GM19240 (cell line): ENCODE data around the gene LPP.
A peak's percentile ranks its signal among the peaks of the same experiment; 100 is the strongest.

Experiments
- DNase-seq: peaks from one replicate; pipeline ENCODE4 v3.0.0; 2011; ENCODE audit warnings: low spot score; ENCODE audit not compliant: insufficient read length

LPP gene

DNA sequence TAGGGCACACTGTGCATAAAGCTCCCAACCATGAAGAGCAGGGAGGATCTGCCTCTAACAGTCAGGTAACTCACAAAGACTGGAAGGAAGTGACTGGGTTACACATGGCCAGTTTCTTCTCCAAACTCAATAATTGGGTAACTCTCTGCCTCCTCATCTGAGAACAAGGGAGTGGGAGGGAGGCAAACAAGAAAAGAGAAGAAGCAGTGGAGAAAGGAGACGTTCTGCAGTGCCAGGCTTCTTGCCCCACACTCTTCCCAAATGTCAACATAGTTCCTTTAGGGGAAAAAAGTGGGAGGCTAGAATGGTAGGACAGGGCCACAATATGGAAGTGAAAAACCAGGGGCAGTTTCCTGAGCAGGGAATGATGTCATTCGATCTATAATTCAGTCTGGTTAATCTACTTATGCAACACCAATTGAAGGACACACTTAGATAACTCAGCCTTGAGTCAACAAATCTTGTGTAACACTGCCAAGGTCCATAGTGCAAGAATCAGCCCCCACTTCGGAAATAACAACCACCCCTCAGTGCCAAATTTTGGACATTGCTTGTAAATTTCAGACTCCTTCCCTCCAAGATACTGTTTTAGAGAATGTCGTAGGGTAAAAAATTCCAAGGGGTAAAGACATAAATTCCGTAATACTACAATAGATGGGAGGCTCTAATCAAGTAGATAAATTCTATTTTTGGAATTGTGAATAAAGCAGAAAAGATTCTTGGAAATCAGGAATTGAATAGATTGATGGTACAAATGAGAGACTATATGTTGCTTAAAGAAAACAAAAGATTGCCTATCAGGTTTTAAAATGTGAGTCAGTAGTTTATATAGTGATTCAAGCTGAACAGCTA is 143.0 kb downstream of the LPP start:
- DNase-seq, result no peak

DNA sequence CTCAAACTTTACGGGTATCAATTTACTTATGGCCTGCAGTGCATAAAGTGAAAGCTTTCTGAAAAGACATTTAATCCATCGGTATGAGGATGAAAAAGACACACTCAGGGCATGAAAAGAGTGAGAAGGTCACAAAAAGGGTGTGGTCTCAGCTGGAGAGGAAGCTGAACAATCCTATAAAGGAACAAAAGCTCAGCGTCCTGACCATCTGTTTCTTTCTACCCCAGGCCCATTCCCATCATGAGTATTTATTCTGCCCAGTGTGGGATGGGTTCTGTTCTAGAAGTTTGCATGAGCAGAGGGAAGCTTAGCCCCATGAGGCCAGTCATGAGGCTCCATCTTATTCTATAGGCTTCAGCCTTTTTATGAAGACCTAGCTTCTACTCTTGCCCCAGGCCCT is 144.6 kb downstream of the LPP start:
- no peak for DNase-seq

DNA sequence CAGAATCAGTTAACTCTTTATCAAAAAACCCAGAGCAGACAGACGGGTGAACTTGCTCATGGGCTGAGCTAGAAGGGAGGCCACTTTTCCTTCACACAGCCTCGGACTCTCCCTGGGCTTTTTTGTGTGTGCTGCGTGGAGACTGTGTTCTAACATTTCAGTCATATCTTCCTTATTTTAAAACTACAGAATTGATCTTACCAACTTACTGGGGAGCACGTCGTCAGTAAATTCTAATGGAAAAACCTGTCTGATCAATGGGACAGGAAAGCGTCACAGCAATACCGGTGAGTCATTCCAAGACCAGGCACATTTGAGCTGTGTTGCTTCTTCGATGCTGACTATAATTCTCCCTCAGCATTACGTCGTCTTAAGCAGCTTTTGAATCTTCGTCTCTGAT is 145.1 kb downstream of the LPP start:
- no peak for DNase-seq

DNA sequence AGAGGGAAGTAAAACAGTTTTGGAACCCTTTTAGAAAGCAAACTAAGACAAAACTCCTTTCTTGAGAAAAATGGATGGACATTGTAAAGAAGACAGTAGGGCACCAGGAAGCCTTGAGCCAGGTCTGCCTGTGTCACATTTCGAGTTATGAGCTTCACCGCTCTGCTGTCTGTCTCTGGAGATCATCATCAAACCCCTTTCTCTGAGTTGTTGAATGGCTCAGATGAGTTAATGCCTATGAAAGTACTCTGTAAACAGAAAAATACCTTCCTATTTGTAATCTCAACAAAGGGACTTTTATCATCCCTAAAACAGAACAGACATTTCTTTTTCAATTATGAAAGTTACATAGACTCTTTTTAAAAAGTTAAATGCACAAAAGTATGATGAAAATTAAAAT is 145.8 kb downstream of the LPP start:
- DNase-seq, result no peak

DNA sequence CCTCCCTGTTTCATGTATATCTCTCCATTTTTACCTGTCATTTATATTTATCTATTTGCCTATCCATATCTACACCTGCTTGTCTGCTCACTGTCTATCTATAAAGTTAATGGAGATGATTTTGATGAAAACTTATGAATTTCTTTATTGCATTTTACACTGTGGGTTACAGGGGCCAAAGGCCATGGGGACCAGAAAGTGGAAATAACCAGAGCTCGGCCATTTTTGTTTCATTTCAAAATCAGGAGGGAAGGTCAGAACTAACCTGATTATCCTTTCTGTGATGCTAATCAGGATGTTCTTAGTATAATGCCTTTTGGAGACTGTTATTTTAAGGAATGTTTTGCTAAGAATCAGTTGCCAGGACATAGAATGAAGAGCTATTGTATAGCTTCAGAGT is 147.2 kb downstream of the LPP start:
- no peak for DNase-seq

DNA sequence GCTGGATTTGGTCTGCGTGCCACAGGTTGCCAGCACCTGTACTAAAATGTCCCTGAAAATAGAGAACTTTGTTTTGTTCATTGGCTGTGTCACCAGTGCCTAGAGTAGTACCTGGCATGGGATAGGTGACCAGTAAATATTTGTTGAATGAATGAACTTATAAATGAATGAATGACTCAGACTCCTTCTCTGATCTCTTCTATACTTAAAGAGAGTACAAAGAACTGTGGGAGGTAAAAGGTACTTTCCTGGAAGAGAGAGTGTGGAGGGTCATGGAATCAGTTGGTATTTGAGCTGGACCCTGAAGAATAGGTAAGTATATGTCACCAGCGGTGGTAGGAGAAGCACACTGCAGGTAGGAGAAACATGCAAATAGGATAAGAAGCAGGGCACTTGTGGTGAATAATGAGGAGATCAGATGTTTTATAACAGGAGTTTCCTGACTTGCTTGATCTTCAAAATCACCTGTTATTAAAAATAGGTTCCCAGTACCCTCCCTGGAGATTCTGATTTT is 149.4 kb downstream of the LPP start:
- no peak for DNase-seq

DNA sequence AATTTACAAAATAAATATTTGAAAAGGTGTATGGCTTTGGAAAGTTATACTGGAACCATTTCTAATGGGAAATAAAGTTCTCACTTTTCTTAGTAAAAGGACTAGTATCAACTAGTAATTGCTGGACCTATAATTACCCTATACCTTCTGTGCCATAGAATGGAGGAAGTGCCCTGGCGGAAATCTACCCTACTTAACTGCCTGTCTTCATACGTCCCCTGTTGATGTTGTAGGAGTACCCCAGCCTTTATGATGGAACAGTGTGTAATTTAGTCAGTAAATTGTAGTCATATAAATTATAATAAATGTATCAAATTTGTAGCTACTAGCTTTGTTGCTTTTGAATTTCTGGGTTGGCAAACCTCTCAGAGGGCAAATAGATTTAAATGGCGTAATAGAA is 149.9 kb downstream of the LPP start:
- DNase-seq, result no peak

DNA sequence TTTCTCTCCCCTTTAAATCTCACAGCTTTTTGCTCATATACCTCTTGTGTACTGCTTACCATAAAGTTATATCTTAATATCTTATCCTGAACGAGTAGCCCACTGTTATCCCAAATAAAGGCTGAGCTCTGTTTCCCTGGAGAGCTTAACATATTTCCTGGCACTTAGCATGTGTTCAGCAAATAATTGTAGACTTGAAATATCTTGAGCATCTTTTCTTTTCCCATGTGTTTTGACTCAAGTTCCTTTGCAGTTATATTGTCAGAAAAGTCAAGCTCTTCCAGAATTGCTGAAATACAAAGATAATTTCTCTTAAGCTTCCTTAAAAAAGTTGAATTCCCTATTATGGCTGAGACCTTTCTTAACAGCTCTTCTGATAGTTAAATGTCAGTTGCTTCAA is 150.5 kb downstream of the LPP start:
- no peak for DNase-seq

DNA sequence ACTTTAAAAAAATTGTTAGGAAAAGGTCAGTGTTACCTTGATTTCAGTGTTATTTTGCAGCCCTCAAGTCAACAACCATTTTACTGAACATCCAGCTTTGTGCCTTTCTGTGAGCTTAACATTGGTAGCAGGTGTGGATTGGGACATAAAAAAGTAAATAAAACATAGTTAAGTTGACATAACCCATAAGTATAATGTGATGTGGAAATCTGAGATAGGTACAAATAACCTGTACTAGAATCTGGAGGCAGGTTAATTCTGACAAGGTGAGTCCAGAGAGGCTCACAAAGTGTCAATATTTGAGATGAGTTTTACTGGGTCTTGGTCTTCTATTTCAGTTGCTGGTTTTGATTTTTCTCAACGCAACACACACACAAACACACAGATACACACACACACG is 151.3 kb downstream of the LPP start:
- no peak for DNase-seq

DNA sequence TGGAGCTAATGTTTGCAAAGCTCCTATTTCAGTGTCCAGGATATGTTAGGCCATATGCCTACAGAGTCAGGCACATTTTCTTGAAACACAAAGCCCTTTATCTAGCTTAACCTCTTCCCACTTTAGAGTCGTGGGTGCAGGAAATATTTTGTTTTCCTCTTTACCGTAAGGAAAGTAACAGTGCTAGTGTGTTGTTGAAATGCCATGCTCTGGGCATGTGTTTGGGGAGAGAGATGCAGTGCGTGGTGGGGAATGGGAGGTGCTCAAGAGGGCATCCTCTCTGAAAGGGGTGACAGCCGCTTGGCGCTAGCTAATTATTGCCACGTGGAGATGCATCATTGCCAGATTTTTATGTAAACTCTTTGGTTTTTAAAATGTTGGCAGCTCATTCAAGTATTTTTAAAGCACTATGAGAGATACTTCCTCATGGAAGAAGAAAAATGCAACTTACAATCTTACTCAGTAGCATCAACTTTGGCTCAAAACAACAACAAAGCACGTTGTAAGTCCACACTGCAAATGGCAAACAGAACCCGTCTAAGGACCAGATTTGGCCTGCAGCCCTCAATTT is 152.6 kb downstream of the LPP start:
- DNase-seq, result no peak

DNA sequence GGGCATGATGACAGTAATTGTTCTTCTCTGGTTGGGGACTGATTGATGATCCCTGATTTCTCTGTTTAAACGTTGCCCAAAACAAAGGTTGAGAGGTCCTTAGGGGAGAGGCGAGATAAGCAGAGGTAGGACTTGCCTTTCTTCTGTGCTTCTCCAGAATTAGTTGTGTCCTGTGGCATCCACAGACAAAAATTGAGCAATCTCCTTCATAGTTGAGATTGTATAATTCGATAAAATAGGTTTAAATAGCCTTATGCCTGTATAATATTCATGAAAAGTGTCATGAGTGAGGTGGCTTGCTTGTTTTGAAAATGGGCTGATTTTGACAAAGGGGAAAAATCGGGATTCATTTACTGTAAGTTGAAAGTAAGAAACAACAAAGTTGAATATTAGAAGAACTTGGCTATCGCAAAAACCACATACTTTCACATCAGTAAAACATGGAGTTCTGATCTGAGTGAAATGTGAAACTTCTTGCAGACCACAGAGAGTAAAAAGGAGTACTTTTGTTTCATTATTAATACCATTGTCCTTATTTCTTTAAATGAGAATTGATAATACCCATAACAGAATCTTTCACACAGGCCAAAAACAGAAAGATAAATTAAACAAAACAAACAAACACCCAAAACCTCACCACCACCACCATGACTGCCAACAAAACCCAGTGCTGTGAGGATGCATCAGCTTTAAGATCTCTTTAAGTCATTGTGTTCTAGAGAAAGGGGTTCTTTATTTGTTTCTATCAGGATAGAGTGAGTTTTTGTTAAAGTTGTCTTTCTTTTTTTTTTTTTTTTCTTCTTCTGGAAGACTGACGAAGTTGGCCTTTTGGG is 155.7 kb downstream of the LPP start:
- peak; percentile 3 for DNase-seq

DNA sequence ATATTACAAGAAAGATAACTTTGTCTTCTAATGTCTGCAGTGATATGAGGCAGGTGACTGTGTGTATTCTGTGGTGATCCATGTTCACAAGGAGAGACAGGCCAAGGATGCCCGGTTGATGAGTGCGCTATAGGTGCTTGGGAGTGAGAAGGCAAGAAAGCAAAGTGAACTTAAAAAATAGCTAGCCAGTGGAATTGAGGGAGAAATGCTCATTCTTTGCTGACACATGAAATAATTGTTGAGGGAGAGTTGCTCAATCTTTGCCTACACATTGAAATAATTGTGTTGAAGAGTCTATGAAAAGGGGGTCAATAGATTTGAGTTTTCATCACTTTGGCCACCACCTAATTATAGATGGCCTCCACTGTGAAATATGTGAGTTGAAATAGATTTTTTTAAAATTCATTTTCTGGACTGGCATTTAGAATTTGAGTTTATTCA is 156.3 kb downstream of the LPP start:
- DNase-seq, result no peak

DNA sequence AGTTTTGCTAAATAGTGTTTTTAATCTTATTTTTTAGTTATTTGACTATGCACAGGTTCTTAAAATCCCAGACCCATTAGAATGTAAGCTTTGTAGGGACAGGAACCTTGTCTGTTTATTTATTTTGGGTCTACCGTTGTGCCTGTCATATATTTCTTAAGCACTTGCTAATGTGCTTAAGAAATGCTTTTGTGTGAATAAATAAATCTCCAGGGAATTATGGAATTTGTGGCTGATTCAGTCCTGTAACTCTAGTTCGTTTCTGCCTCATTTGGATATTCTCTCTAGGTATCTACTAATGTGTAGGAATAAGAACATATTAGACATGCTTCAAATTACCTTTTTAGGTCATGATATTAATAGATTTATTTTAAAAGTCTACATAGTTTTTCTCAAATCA is 161.6 kb downstream of the LPP start:
- no peak for DNase-seq

DNA sequence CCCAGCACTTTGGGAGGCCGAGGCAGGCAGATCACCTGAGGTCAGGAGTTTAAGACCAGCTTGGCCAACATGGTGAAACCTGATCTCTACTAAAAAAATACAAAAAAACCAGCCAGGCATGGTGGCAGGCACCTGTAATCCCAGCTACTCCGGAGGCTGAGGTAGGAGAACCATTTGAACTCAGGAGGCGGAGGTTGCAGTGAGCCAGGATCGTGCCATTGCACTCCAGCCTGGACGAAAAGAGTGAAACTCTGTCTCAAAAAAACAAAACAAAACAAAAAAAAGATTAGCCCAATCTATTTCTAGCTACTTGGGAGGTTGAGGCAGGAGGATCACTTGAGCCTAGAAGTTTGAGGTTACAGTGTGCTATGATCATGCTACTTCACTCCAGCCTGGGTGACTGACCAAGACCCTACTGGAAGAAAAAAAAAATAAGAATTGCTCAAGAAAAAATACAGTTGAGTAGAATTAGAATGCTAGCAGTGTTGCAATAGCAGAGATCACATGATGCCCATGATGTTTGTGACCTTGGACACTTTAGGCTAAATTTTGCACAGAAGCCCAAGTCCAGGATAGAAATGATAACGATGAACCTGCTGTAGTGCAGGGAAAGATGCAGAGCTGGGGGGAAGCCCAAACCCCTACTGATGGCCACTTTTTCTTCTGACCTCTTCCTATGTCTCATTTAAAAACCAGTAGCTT is 162.2 kb downstream of the LPP start:
- DNase-seq, result no peak

DNA sequence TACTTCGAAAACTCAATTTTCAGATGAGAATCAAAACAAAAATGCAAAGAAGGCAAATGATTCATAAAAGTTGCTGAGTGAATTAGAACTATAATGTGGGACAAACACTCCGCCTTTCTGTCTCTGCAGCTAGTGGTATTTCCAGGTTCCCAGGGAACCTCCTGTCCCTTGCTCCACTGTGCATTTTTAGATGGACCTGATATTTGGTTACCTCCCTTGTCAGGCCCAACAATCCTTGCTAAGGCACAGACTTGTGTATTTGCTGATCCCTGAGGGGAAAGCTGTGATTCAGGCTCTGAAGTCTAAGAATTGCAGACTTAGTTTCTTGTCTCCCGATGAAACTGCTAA is 162.7 kb downstream of the LPP start:
- no peak for DNase-seq

DNA sequence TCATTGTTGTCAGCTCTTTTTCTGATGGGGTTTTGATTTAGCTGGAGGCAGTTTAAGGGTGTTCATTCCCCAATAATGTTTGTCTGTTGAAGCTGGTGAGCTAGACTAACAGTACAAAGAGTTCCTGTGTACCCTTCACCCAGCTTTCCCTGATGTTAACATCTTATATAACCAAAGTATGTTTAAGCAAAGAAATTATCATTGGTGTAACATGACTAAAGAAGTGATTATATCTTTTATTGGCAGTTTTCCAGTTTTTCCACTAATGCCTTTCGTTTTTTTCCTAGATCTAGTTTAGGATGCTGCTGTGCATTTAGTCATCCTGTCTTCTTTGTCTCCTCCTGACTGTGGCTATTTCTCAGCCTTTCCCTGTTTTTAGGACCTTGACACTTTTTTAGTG is 165.6 kb downstream of the LPP start:
- DNase-seq, result no peak

DNA sequence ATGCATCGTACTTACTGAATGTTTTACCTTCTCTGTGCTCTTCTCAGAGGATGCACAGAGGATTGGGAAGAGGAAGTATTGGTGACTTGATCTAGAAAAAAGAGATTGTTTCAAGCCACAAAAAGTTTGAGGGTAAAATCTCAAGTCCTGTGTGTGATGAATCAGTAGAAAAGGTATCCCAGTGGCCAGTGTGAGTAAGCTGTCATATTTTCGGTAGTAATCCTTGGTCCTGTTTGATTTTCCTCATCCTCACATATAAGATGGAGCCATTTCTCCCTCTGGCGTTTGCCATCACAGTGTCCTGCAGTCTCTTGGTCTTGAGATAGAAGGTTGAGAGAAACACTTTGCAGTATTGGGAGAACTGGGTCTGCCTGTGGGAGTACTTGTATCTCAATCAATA is 166.8 kb downstream of the LPP start:
- DNase-seq, result no peak

DNA sequence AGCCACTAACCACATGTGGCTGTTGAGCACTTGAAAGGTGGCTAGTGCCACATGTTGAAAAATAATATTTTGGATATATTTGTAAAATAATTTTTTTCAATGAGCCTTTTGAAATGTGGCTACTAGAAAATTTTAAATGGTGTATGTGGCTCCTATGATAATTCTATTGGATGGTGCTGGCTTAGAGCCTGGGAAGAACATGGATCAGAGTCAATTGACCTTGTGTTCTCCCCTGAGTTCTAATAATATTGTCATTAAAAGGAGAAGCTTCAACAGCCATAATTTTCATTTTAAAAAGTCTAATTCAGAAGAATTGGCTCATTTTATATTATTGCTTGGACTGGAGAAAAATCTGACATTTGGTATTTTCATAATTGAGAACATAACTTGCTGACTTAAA is 167.3 kb downstream of the LPP start:
- no peak for DNase-seq

DNA sequence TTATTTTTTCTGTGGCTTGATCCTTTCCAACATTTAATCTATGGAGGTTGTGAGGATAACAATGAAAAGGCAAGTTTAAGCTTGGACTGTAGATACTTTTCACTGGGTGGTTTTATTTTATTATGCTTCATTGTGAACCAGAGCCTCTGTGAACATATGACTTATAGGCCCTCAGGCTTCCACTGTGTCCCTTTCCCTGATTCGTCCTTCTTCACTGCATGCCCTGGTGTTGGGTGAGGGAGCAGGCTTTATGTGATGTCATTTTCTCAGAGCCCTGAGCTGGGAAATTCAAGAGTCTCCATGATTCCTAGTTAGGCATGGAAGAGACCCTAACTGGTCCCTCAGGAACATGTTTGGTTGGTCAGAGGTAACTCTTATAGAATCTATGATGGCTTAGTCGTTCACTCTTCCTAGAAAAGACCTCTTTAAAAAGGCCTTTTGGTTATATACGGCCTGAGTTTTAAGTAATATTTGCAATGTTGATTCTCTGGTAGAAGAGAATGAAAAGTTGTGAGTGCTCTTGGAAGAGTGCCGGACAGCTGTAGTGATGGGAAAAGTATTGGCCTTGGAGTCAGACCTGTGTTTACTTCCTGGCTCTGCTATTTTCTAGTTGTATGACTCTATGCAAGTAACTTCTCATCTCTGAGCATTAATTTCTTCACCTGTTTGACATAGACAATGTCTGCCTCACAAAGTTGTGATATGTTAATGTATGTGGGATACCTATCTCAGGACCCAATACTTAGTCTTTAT is 168.4 kb downstream of the LPP start:
- DNase-seq, result no peak

DNA sequence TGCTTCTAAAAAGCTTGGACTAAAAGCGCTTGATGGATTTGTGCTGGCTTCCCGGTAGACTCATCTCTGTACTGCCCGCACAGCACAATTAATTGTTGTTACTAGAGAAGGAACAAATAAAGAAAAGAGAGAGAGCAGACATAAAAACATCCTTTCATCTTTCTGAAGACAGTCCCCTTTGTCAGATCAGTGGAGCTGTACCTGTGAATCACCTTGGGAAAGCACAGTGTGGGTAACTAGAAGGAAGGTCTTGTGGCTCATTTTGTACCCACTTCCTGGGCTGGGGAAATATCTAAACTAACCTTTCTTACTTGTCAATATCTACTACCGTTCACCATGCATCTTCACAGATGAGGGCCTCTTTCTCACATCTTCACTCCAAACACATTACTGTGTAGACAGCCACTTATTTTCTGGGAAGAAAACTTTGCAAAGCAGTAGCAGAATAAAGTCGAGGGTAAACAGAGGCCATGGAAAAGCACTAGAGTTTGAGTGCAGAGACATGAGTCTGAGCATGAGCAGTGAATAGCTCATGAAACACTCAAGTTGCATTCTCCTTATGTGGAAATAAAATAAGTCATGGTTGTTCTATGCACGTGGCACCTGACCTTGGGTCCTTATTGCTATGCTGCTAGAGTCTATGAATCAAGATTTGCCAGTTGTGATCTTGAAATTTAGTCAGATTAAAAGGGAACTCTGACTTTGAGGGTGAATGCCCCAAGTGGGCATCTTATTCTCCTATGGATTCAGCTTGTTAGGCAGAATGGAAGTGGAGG is 169.3 kb downstream of the LPP start:
- no peak for DNase-seq
